CD14-positive monocyte (primary cell): ENCODE data around the gene RHBDL1. TPM values are rescaled to one million over a fixed set of nuclear protein-coding genes. Genes with fewer than 3 reads are reported as not detected.
A peak's percentile ranks its signal among the peaks of the same experiment; 100 is the strongest.

Experiments
- DNase-seq, 3 donors: peaks; one replicate each; pipeline ENCODE4 v3.0.0-alpha.2; 2011 to 2022
- H2AFZ ChIP-seq: 2 replicates; pipeline ENCODE4 v1.6.0; 2012; ENCODE audit warnings: mild to moderate bottlenecking, low read depth, low read length, inconsistent platforms; ENCODE audit not compliant: insufficient read depth, poor library complexity, severe bottlenecking
- H3K27ac ChIP-seq, 2 donors: 1 replicate in 1 of 2; 2 replicates in 1 of 2; pipeline ENCODE4 v1.5.1; 2012 to 2013; ENCODE audit warnings: low read length in 2 of 2, control low read depth in 1 of 2, inconsistent platforms in 1 of 2, low read depth in 1 of 2, mild to moderate bottlenecking in 1 of 2
- H3K27me3 ChIP-seq, 2 donors: one replicate each; pipeline versions ENCODE4 v1.6.0 to v1.6.1; 2011 to 2013; ENCODE audit warnings: low read length in 2 of 2; ENCODE audit not compliant: control insufficient read depth in 2 of 2, insufficient read depth in 2 of 2
- H3K36me3 ChIP-seq, 2 donors: replicated peaks in 1 of 2; 1 replicate in 1 of 2; 2 replicates in 1 of 2; pipeline versions ENCODE4 v1.5.1 to v1.6.1; 2012 to 2013; ENCODE audit warnings: low read length in 2 of 2, control low read depth in 1 of 2, inconsistent platforms in 1 of 2, mild to moderate bottlenecking in 1 of 2; ENCODE audit not compliant: insufficient read depth in 2 of 2, control insufficient read depth in 1 of 2
- H3K4me1 ChIP-seq, 2 donors: 1 replicate in 1 of 2; 2 replicates in 1 of 2; pipeline versions ENCODE4 v1.5.1 to v1.6.1; 2012 to 2013; ENCODE audit warnings: low read length in 2 of 2, control low read depth in 1 of 2, inconsistent platforms in 1 of 2, mild to moderate bottlenecking in 1 of 2, moderate library complexity in 1 of 2; ENCODE audit not compliant: insufficient read depth in 2 of 2, control insufficient read depth in 1 of 2
- H3K4me2 ChIP-seq: replicated peaks from 2 replicates; pipeline ENCODE3; 2012; ENCODE audit warnings: low read length, moderate library complexity, mild to moderate bottlenecking; ENCODE audit not compliant: poor library complexity, severe bottlenecking; ENCODE audit errors: extremely low read depth
- H3K4me3 ChIP-seq, 3 experiments: fragments of 200-600 bp in 1 of 3; sonication (generic) in 1 of 3; replicated peaks in 1 of 3; 1 replicate in 2 of 3; 2 replicates in 1 of 3; pipeline ENCODE4 v1.5.1; 2011 to 2013; ENCODE audit warnings: low read length in 3 of 3, mild to moderate bottlenecking in 3 of 3, control low read depth in 2 of 3, low read depth in 2 of 3, inconsistent platforms in 1 of 3, moderate library complexity in 1 of 3
- H3K79me2 ChIP-seq: 2 replicates; pipeline ENCODE4 v1.6.0; 2012; ENCODE audit warnings: mild to moderate bottlenecking, control low read depth, inconsistent platforms, low read length, moderate library complexity; ENCODE audit not compliant: insufficient read depth
- H3K9ac ChIP-seq: 2 replicates; pipeline ENCODE4 v1.6.0; 2017; ENCODE audit warnings: low read length, mild to moderate bottlenecking; ENCODE audit not compliant: insufficient read depth, poor library complexity, severe bottlenecking
- H3K9me3 ChIP-seq, 2 donors: replicated peaks in 1 of 2; 1 replicate in 1 of 2; 2 replicates in 1 of 2; pipeline versions ENCODE4 v1.5.1 to v1.6.1; 2012 to 2013; ENCODE audit warnings: low read length in 2 of 2, control low read depth in 1 of 2; ENCODE audit not compliant: control insufficient read depth in 1 of 2, insufficient read depth in 1 of 2
- H4K20me1 ChIP-seq: 2 replicates; pipeline ENCODE4 v1.6.0; 2012; ENCODE audit warnings: mild to moderate bottlenecking, low read length, control low read depth, moderate library complexity; ENCODE audit not compliant: insufficient read depth
- H3K27ac Mint-ChIP-seq, 7 donors: one replicate each; pipeline ENCODE4 v1.8.0; 2020; ENCODE audit warnings: mild to moderate bottlenecking in 7 of 7, mixed read lengths in 7 of 7, moderate library complexity in 6 of 7, inconsistent platforms in 2 of 7
- H3K27me3 Mint-ChIP-seq, 3 donors: one replicate each; pipeline ENCODE4 v1.8.0; 2021 to 2022; ENCODE audit warnings: low read depth in 3 of 3, mild to moderate bottlenecking in 3 of 3, mixed read lengths in 3 of 3, moderate library complexity in 3 of 3, inconsistent platforms in 1 of 3
- H3K36me3 Mint-ChIP-seq, 2 donors: one replicate each; pipeline ENCODE4 v1.8.0; 2020; ENCODE audit warnings: mixed read lengths in 2 of 2, inconsistent platforms in 1 of 2, mild to moderate bottlenecking in 1 of 2
- H3K4me1 Mint-ChIP-seq: one replicate; pipeline ENCODE4 v1.8.0; 2020; ENCODE audit warnings: mild to moderate bottlenecking, mixed read lengths
- H3K4me3 Mint-ChIP-seq, 2 donors: one replicate each; pipeline ENCODE4 v1.8.0; 2020; ENCODE audit warnings: mild to moderate bottlenecking in 2 of 2, mixed read lengths in 2 of 2, moderate library complexity in 1 of 2
- H3K9me3 Mint-ChIP-seq, 7 donors: one replicate each; pipeline ENCODE4 v1.8.0; 2020 to 2022; ENCODE audit warnings: mixed read lengths in 7 of 7, mild to moderate bottlenecking in 6 of 7, moderate library complexity in 6 of 7, inconsistent platforms in 2 of 7
- WGBS: methylation state at CpG from one replicate; pipeline ENCODE4 v1.1.5; 2013; ENCODE audit warnings: missing lambda C conversion rate; ENCODE audit not compliant: insufficient coverage; 5-methylcytosine and 5-hydroxymethylcytosine counted together
- intact Hi-C, 2 donors: fragments of 100-400 bp; cut with micrococcal nuclease; formaldehyde crosslinking; loops; one replicate each; pipeline versions ENCODE4 v1.15.0 to v1.15.1; 2023
- polyA plus RNA-seq, 3 donors: library from polyadenylated mRNA; depleted of rRNA in 1 of 3; unstranded in 2 of 3; stranded (reverse) in 1 of 3; fragments of 300-500 nt in 2 of 3; fragments of >200 nt in 1 of 3; fragmentation: Illumina TruSeq in 2 of 3; gene quantifications; 1 replicate in 2 of 3; 2 replicates in 1 of 3; pipeline ENCODE4 v1.2.3, GENCODE V29; 2012 to 2021
- TF ChIP-seq, protein P1 (sequence below): fragments of 200-600 bp; IDR thresholded peaks from one replicate; pipeline ENCODE4 v1.8.0; 2022; ENCODE audit warnings: antibody characterized with exemption, mild to moderate bottlenecking

RHBDL1 gene
- polyA plus RNA-seq, 3 donors = 1.3 TPM; not detected in 2

DNA sequence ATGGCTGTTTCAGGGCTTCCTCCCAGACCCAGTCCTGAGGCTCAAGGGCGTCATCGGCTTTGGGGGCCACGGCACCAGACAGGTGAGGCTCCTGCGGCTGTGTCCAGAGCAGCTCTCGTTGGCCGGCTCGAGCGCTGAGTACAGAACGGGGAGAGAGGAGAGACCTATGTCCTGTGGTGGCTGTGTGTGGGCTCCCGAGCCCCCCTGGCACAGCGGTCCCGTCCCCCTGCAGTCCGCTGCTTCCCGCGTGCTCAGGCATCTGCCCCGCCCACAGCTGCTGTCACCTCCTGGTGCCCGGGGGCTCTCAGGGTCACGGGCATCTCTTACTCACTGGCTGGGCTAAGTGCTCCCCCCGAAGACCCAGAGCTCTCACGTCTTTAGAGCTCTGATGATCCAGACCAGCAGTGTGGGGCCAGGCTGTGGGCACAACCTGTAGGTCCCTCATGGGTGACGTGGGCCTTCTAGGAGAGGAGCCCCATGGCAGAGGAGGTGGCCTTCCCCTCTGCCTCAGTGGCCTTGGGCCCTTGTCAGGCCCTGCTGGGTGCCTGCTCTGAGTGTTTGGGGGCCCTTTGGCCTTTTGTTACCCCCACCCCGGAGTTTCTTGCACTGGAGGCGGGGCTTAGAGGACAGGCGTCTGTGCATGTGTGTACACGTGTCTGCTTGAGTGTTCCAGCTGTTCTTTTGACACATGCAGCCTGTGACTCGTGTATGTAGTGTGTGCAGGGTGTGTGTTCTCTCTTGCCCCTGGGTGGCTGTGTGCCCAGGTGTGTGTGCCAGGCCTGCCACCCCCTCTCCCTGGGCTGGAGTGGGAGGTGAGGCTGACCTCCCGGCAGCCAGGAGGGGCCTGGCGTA lies 22.8 kb upstream of the RHBDL1 start:
- DNase-seq = no peak
- no peaks in the 10 kb centered on the region for H3K27me3 ChIP-seq
- H3K4me3 Mint-ChIP-seq = no peak overlapping the region
- H3K79me2 ChIP-seq = no peaks in the 10 kb centered on the region
- H3K27ac ChIP-seq = no peak overlapping the region
- 93% methylated on average over 27 of the region's 28 CpGs for WGBS
- H3K36me3 Mint-ChIP-seq = peaks cover 0 to 9% of the 10 kb centered on the region in 2 donors
- no peaks in the 10 kb centered on the region for H3K36me3 ChIP-seq
- no peak overlapping the region for H3K9ac ChIP-seq
- no peaks in the 10 kb centered on the region for H3K9me3 Mint-ChIP-seq
- intact Hi-C loops = loop anchor here in 1 of 2 donors (5.0 kb wide), 1 partner anchor 70 kb away; no protein-coding TSS in a partner anchor
- no peak overlapping the region for H3K4me3 ChIP-seq
- TF ChIP-seq, protein P1, sequence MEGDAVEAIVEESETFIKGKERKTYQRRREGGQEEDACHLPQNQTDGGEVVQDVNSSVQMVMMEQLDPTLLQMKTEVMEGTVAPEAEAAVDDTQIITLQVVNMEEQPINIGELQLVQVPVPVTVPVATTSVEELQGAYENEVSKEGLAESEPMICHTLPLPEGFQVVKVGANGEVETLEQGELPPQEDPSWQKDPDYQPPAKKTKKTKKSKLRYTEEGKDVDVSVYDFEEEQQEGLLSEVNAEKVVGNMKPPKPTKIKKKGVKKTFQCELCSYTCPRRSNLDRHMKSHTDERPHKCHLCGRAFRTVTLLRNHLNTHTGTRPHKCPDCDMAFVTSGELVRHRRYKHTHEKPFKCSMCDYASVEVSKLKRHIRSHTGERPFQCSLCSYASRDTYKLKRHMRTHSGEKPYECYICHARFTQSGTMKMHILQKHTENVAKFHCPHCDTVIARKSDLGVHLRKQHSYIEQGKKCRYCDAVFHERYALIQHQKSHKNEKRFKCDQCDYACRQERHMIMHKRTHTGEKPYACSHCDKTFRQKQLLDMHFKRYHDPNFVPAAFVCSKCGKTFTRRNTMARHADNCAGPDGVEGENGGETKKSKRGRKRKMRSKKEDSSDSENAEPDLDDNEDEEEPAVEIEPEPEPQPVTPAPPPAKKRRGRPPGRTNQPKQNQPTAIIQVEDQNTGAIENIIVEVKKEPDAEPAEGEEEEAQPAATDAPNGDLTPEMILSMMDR = no peak
- H3K27me3 Mint-ChIP-seq = peaks cover 0 to 3% (median 2%) of the 10 kb centered on the region in 3 donors
- peaks cover 16 to 29% of the 10 kb centered on the region in 2 donors for H3K4me1 ChIP-seq
- no peaks in the 10 kb centered on the region for H3K9me3 ChIP-seq
- H4K20me1 ChIP-seq = peaks cover 6% of the 10 kb centered on the region
- H3K4me2 ChIP-seq = no peak overlapping the region
- peaks cover 14% of the 10 kb centered on the region for H3K4me1 Mint-ChIP-seq
- H2AFZ ChIP-seq = no peak overlapping the region
- H3K27ac Mint-ChIP-seq = peak overlapping the region in 1 of 7 donors; percentile 57

DNA sequence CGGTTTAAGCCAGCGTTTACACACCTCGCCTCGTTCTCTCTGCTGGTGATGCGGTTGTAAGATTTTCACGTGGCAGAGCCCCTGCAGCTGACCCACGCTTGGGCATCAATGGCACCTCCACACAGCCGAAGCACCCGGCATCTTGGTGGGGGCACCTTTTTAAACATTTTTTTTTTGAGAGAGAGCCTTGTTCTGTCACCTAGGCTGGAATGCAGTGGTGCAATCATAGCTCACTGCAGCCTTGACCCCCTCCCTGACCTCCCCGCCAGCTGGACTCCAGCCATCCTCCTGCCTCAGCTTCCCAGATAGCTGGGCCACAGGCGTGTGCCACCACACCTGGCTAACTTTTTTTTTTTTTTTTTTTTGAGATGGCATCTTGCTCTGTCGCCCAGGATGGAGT lies 21.4 kb upstream of the RHBDL1 start:
- no peaks in the 10 kb centered on the region for H3K9me3 ChIP-seq
- DNase-seq = no peak
- H4K20me1 ChIP-seq = no peaks in the 10 kb centered on the region
- H3K36me3 ChIP-seq = no peaks in the 10 kb centered on the region
- no peaks in the 10 kb centered on the region for H3K79me2 ChIP-seq
- H3K36me3 Mint-ChIP-seq = peaks cover 0 to 9% of the 10 kb centered on the region in 2 donors
- peaks cover 4 to 15% of the 10 kb centered on the region in 2 donors for H3K4me1 ChIP-seq
- H3K27ac Mint-ChIP-seq = peak overlapping the region in 2 of 7 donors; percentile 8 to 52
- WGBS = 92% methylated on average over 7 of the region's 12 CpGs
- no peak overlapping the region for H2AFZ ChIP-seq
- H3K4me2 ChIP-seq = no peak overlapping the region
- intact Hi-C loops = loop anchor here in 1 of 2 donors (5.0 kb wide), 1 partner anchor 72 kb away; no protein-coding TSS in a partner anchor
- H3K27me3 Mint-ChIP-seq = peaks cover 0 to 3% (median 2%) of the 10 kb centered on the region in 3 donors
- no peak overlapping the region for H3K27ac ChIP-seq
- H3K9me3 Mint-ChIP-seq = no peaks in the 10 kb centered on the region
- peaks cover 5% of the 10 kb centered on the region for H3K4me1 Mint-ChIP-seq
- no peak overlapping the region for H3K4me3 ChIP-seq
- TF ChIP-seq, protein P1 = no peak
- H3K4me3 Mint-ChIP-seq = no peak overlapping the region
- H3K27me3 ChIP-seq = no peaks in the 10 kb centered on the region
- no peak overlapping the region for H3K9ac ChIP-seq
